GOT3 (cell line): Measurements from ENCODE around the gene F10.

ENCODE experiments used
- DNase-seq: peaks from one replicate; lab custom pipeline; 2025; ENCODE audit warnings: mixed read lengths; lab: John Stamatoyannopoulos, UW

Gene F10

DNA sequence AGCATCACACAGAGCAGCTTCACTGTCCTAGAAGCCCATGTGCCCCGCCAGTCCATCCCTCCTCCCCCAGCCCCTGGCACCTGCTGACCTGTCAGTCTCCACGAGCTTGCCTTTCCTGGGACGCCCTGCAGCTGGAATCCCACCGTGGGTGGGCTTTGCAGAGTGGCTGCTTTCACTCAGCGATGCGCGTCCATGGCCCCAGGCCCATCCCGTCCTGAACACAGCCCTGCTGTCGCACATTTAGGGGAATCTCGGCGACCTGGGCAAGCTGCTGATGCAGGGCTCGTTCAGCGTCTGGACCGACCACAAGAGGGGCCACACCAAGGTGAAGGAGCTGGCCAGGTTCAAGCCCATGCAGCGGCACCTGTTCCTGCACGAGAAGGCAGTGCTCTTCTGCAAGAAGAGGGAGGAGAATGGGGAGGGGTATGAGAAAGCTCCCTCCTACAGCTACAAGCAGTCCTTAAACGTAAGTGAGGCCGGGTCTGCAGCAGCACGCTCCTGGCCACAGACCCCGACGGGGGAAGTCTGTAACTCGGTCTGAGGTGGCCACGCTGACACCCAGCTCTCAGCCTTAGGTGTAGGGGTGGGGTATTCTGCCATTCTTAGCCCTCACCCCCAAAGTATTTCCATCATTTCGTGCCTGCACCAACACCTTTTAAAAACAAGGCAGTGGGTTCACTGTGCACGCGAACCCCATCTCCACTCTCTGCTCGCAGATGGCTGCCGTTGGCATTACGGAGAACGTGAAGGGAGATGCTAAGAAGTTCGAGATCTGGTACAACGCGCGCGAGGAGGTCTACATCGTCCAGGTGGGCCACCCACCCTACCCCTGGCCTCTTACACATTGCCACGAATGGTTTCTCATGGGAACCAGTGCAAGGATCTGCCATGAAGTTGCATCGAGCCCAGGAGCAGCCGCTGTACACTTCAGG lies 35.3 kb upstream of the F10 start:
- DNase-seq: no peak

DNA sequence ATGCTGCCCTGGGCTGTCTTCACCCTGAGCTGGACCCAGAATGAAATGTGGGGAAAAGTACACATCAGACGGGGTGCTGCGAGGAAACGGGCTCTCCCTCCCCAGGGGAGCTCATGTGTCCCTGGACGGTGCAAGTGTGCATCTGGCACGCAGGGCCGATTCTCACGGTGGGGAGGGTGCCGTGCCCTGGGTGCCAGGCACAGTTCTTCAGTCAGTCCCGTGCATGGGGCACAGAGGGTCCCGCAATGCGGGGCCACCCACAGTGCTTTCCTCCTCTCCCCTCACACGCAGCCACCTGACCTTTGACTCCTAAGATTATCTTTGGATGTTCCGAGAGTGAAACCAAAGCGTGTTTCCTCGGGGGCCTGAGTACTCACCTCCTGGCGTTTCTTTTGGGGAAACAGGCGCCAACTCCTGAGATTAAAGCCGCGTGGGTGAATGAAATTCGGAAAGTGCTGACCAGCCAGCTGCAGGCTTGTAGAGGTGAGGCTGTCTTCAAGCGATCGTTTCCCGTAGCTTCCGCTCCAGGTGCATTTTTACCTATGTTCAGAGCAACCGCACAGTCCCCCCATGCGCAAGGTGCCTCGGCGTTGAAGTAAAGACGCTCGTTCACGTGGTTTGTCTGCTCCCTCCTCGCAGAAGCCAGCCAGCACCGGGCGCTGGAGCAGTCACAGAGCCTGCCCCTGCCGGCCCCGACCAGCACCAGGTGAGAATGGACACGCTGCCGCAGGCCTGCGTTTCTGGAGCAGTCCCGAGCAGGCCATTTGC lies 34.5 kb upstream of the F10 start:
- no peak for DNase-seq

DNA sequence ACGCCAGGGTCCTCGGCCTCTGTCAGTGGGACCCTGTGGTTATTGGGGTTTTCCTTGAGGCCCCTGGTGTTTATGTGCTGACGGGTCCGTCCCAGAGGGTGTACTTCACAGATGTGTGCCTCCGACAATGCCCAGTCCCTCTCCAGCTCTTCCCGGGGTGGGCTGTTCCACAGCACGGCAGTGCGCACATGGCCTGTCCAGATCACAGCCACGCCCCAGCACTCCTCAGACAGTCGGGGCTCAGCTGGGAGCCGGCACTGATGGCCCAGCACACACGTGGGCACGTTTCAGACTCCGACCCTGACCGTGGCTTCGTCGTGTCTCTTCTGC lies 33.9 kb upstream of the F10 start:
- no peak for DNase-seq

DNA sequence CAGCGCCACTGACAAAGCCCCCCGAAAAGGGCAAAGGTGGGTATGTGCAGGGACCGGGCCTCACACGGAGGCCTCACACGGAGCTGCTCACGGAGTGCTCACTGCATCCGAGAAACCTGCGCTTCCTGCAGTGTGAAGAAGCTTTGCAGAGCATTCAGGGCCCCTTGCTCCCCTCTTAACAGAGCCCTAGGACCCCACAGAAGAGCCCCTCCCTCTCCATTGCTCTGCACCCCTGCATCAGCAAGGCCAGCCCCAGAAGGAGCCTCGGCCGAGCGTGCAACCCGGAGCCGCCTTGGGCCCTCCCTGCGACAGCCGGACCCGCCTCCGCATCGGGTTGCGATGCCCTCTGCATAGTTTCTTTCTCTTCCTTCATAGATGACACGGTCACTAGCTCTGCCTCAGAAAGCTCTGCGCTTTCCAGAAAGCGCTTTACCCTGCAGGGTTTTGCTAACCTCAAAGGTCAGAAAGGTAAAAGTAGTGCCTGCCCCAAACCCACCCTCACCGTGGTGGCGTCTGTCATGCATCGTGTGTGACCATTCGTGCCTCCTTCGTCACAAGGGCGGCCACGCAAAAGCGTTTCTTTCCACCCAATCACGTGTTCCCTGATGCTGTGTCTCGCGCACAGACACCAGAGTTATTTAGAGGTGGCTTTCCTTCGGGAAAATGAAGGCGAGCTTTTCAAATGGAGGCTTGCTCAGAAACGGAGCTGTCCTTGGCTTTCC lies 32.7 kb upstream of the F10 start:
- DNase-seq: no peak

DNA sequence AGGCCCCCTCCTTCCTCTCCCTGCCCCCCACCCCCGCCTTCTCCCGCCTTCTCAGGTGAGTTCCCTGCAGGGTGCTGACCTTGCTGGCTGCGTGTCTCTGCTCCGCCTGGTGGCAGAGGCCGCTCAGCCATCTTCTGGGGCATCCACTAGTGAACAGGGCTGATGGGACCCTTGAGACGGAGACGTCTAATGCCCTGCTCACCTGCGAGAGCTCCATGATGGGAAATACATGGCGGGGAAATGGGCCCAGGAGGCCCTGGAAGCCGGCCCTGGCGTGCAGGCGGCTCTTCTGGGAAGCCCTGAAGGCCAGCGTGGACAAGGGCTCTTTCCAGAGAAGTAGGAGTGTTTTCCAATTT lies 32.2 kb upstream of the F10 start:
- DNase-seq: no peak

DNA sequence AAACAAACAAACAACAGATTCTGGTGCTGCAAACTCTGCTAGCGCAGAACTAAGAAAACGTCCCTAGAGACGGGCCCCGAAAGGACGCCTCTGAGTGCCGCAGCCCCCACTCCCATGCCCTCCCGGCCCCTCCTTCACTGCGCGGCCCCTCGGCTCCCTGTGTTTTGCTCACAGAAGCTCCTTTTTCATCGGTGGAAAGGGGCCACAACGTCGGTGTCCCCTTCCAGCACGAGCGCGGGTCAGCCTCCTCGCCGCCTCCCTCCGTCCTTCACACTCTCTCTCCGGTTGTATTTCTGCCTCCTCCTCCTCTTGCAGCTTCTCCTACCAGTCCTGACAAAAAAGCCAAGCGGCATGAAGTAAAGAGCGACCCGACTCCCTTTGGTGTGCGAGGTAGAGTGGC lies 31.8 kb upstream of the F10 start:
- DNase-seq: no peak

DNA sequence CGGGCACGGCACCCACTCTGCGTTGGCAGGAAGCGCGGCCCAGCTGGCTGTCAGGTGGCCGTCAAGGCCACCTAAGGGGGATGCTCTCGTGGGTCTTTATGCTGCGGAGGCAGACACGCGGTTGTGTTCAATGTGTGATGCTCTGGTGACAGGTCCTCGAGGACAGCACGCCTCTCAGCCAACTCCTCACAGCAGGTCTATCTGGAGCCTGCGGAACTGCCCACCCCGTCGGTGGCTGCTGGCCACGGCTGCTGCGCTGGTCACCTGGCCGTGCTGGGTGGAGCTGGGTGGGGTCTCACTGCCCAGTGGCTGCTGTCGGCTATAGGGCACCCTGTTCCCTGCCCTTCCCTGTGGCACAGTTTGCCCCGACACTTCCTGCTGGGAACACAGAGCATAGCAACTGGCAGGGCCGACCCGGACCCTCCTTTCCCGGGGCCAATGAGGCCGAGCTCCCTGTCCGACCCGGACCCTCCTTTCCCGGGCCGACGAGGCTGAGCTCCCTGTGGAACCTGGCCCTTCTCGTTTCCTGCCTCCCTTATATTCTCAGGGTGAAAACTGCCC lies 31.3 kb upstream of the F10 start:
- DNase-seq: no peak

DNA sequence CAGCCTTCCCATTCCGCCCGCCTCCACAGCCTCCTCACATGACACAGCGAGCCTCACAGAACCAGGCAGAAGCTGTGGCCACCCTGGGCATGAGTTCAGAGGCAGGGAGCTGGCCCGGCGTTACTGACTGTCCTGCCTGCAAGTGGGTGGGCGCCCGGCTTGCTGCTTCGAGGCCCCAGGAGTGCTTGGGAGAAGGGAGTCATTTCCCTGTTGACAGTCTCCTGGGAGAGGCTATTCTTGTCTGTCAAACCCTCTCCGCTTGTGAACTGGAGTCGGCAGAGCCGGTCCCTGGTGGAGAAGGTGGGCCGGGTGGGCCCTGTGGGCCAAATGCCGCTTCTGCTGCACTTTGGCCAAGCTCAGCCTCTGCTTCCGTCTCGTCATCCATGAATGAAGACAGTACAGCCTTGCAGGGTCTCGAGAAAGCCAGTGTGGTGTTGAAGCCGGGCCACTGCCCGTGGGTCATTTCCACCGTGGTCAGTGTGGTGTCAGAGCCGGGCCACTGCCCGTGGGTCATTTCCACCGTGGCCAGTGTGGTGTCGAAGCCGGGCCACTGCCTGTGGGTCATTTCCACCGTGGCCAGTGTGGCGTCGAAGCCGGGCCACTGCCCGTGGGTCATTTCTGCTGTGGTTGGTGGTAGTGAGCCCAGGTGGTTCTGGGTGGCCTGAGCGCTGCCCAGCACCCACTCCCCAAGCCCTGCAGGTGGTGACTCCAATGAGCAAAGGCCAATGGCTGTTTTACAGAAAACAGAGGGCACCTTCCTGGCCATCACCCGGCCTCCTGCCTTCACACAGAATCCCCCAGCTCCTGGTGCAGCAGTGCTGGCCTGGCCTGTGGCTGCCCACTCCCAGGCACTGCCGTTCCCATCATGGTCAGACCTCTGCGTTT lies 30.5 kb upstream of the F10 start:
- no peak for DNase-seq

DNA sequence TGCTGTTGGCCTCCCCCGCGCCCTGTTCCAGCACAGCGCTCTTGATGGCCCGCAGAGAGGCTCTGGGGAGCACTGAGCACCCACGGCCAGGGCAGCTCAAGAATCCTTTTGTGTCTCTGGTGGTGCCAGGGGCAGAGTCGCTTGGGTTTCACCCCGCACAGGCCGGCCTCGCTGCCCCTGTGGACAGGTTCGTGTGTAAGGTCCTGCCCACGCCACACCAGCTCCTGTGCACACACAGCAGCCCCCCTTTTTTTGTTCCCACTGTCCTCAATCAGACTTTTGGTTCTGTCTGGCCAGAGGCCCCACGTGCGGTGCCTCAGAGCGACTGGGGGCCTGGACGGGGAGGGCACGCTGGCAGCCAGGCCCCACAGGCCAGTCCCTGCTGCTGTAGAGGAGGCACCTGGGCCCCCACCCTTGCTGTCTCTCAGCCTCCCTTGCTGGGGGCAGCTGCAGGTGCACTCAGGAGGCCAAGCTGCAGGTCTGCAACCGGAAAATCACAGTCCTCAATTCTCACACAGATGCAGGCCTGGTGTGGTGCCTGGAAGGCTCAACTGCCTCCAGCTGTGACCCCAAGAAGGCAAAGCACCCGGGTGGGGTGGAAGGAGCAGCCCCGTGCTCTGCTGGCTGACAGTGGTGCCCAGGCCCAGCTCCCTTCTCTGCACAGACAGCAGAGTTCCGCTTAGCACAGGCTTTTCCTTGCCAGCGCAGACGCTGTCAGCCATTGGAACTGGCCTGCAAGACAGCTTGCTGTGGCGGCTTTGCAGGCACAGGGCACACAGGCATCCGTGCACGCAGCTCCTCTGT lies 29.6 kb upstream of the F10 start:
- DNase-seq: no peak

DNA sequence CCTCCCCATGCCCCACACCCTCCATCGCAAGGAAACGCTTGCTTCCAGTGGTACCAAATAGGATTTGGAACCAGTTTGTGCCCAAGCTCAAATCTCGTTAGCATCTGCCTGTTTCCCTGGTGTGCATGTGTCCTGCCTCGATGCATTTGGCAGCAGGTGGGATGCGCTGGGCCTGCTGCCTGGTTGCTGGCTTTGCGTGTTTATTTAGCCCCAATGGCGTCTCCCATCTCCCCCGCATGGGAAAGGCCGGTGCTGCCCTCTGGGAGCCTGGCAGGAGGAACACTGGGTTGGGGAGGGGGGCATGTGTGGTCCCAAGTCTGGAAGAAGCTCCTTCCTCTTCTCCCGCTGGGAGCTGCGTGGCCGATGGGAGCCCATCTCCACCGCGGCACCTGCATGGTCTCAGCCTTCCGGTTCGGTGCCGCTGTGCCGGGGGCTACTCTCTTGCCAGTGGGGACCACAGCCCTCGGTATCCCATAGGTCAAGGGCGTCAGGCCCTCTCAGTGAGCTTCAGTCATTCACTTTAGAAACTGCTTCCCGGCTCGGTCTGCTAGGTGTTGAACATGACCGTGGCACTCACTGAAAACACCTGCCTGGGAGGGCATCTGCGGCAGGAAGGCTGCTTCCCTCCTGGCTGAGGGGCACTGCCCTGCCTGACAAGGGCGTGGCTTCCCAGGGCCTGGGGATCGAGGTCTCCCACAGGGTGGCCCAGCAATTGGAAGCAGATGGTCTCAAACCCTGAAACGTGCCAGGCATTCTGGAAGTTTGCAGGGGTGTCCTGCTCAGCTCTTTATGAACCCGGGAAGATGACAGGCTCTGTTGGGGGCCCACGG lies 28.8 kb upstream of the F10 start:
- DNase-seq: no peak

DNA sequence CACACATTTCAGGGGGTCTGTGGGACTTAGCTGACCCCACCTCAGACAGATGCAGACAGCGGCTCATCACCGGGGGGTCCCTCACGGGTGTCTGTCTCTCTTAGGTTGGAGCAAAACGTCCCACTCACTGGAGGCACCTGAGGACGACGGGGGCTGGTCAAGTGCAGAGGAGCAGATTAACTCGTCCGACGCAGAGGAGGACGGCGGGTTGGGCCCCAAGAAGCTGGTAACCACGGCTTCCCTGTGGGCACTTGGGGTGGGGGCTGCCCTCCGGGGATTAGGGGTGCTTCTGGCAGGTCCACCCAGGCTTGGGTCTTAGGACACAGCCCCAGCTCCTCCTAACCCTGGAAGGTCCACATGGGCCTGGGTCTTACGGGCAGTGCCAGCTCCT lies 28.2 kb upstream of the F10 start:
- DNase-seq: no peak

DNA sequence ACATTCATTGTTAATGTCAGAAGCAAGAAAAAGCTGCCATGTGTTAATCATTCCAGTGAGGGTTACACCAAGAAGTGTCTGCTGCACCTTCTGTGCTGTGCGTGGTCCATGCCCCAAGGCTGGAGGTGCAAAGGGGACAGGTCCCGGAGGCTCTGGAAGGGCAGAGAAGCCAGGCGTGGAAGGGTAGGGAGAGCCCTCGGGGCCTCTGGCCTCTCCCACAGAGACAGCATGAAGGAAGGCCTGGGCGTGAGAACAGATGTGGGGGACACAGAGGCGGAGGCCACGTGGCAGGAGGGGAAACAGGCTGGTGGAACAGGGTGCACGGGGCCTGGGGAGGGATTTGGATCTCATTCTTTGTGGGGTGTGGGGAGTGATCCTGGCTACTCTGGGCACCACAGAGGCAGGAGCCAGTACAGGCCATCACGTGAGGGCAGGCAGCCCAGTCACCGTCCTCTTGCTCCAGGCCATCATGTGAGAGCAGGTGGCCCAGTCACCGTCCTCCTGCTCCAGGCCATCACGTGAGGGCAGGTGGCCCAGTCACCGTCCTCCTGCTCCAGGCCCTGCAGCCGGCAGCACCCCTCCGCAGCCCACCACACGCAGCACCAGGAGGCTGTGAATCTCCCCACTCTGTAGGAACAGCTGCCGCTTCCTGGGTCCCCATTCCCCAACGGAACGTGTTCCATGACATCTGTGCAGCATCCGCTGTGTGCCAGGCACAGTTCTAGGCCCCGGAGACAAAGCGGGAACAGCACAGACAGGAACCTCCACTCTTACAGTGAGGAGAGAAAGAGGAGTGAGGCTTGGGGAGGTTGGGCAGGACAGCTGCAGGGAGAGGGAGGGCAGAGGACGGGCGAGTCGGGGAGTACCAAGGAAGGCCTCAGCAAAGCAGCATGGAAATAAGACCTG lies 27.2 kb upstream of the F10 start:
- DNase-seq: no peak

DNA sequence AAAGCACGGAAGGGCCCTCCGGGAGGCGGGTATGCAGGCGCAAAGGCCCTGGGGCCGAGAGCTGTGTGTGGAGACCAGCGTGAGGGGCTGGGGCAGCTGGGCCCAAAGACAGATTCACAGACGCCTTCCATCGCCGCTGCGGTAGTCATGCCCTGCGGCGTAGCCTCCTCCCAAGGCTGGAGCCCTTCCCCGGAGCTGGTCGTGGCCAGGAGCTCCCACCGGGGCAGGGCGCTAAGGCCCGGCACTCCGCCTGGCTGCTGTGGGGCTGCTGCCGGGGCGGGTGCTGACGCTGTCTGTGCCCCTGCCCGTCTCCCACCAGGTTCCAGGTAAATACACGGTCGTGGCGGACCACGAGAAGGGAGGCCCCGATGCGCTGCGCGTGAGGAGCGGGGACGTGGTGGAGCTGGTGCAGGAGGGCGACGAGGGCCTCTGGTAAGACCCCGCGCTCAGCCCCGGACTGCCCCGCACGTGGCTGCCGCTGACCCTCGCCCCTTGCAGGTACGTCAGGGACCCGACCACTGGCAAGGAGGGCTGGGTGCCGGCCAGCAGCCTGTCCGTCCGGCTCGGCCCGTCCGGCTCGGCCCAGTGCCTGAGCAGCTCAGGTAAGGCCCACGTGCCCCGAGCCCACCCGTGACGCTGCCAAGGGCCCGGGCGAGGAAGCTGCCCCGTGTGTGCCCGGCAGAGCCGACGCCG lies 26.4 kb upstream of the F10 start:
- no peak for DNase-seq

DNA sequence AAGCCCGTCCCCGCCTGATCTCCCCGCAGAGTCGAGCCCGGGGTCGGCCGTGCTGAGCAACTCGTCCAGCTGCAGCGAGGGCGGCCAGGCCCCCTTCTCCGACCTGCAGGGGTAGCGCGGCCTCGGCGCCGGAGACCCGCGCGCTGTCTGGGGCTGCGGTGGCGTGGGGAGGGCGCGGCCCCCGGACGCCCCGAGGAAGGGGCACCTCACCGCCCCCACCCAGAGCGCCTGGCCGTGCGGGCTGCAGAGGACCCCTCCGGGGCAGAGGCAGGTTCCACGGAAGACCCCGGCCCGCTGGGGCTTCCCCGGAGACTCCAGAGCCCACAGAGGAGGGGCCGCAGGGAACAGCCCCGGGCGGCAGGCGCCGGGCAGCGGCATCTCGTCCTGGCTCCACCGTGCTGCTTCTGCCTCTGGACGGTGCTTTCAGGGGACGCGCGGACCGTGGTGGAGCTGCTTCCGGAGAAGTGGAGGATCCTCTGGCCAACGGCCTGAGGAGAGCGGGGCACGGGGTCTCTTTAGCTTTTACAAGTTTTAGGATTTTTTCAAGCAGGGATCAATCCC lies 25.8 kb upstream of the F10 start:
- DNase-seq: no peak

DNA sequence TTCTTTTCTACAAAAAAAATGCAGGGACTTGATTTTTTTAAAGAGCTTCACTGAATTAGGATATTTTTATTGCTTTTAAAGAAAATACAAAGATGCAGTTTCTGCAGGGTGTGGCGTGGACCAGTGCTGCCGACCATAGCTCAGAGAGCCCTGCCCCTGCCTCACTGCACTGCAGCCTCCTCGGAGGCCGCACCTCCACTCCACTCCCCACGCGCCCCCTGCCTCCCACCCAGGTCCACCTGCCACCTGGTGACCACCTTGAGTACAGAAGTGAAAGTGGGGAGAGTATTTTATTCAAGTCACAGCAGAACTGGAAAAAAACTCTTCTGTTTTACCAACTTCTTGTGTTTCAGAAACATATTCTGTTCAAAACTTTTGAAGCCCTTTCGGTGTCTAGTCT lies 24.9 kb upstream of the F10 start:
- no peak for DNase-seq

DNA sequence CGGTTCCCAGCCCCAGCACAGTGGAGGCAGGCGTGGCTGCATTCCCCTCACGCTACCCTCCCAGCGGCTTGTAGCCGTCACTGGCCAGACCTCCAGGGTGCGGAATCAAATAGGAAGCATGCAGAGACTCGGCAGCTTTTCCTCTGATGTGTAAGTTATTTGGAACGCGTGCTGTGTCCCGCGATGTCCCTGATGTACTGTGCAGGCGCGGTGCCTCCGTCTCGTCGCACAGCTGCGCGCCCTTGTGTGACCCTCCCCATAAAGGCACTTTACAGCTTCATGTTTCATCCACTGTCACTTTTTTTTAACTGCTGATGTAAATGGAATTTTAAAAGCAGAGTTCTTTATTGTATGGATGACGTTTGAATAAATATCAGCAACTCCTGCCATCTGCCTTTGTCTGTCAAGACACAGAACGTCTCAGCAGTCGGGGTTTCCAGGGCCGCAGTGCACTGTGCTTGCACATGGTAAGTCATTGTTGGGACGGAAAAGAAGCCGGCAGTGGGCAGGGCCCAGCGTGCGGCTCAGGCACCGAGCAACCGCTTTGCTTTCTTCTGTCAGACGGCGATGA lies 24.4 kb upstream of the F10 start:
- DNase-seq: no peak

DNA sequence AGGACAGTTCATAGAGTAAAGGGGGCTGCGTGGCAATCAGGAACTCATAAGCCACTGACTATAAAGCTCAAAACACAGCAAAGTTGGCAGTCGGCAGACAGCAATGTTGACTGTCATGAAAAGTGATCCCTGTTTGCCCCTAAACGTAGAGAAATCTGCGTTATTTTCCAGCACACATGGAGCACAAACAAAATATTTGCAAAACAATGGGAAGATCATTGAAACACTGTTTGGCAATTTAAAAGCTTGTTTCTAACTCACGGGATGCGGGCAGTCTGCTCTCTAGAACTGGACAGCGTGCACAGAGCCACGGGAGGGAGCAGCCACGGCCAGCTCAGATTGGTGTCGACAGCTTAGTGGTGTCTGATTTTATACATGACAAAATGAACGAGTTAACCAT lies 23.5 kb upstream of the F10 start:
- DNase-seq: no peak
